ENCODE data around the gene FLT3. TPM values are rescaled to one million over a fixed set of nuclear protein-coding genes. Genes with fewer than 3 reads are reported as not detected.

The FLT3 gene
- total and polyA plus RNA-seq, 9 of the 15 experiments (the other 6 are each of a cell fraction or from before 2014, with no cell fraction given): not detected

DNA sequence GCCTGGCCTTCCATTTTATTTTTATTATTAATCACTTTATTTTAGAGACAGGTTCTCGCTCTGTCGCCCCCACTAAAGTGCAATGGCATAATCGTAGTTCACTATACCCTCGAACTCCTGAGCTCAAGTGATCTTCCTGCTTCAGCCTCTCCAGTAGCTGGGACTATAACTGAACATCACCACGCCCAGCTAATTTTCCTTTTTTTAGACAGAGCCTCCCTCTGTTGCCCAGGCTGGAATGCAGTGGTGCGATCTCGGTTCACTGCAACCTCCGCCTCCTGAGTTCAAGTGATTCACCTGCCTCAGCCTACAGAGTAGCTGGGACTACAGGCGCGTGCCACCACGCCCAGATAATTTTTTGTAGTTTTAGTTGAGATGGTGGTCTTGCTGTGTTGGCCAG lies 31.3 kb upstream of the FLT3 start (continued):
- TF ChIP-seq SIN3A (IDR thresholded peaks at IDR 0.05; ENCODE audit: borderline replicate concordance in 2 of 2, control insufficient read depth in 1 of 2, low read depth in 2 of 2, low read length in 2 of 2) (no peak), CREB1 (IDR thresholded peaks at IDR 0.05) (no peak), CREB1 (CRISPR knock-in tag; IDR thresholded peaks at IDR 0.05) (no peak), CTBP1 (IDR thresholded peaks at IDR 0.05; ENCODE audit: borderline replicate concordance) (no peak), LARP7 (IDR thresholded peaks at IDR 0.05) (no peak), ZNF175 (CRISPR knock-in tag; IDR thresholded peaks at IDR 0.05; ENCODE audit: low read depth) (no peak), ZZZ3 (IDR thresholded peaks at IDR 0.05) (no peak), SIX5 (IDR thresholded peaks at IDR 0.05; ENCODE audit: borderline replicate concordance in 1 of 2, insufficient read depth in 1 of 2, low read depth in 1 of 2, low read length in 2 of 2) (no peak)
- TF ChIP-seq, protein P1, sequence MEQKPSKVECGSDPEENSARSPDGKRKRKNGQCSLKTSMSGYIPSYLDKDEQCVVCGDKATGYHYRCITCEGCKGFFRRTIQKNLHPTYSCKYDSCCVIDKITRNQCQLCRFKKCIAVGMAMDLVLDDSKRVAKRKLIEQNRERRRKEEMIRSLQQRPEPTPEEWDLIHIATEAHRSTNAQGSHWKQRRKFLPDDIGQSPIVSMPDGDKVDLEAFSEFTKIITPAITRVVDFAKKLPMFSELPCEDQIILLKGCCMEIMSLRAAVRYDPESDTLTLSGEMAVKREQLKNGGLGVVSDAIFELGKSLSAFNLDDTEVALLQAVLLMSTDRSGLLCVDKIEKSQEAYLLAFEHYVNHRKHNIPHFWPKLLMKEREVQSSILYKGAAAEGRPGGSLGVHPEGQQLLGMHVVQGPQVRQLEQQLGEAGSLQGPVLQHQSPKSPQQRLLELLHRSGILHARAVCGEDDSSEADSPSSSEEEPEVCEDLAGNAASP (IDR thresholded peaks at IDR 0.05): no peak
- TF ChIP-seq, protein P2, sequence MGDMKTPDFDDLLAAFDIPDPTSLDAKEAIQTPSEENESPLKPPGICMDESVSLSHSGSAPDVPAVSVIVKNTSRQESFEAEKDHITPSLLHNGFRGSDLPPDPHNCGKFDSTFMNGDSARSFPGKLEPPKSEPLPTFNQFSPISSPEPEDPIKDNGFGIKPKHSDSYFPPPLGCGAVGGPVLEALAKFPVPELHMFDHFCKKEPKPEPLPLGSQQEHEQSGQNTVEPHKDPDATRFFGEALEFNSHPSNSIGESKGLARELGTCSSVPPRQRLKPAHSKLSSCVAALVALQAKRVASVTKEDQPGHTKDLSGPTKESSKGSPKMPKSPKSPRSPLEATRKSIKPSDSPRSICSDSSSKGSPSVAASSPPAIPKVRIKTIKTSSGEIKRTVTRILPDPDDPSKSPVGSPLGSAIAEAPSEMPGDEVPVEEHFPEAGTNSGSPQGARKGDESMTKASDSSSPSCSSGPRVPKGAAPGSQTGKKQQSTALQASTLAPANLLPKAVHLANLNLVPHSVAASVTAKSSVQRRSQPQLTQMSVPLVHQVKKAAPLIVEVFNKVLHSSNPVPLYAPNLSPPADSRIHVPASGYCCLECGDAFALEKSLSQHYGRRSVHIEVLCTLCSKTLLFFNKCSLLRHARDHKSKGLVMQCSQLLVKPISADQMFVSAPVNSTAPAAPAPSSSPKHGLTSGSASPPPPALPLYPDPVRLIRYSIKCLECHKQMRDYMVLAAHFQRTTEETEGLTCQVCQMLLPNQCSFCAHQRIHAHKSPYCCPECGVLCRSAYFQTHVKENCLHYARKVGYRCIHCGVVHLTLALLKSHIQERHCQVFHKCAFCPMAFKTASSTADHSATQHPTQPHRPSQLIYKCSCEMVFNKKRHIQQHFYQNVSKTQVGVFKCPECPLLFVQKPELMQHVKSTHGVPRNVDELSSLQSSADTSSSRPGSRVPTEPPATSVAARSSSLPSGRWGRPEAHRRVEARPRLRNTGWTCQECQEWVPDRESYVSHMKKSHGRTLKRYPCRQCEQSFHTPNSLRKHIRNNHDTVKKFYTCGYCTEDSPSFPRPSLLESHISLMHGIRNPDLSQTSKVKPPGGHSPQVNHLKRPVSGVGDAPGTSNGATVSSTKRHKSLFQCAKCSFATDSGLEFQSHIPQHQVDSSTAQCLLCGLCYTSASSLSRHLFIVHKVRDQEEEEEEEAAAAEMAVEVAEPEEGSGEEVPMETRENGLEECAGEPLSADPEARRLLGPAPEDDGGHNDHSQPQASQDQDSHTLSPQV (IDR thresholded peaks at IDR 0.05): no peak

Measured in K562 (cell line).